ENCODE measurements around the gene DUSP10.

The DUSP10 gene

DNA sequence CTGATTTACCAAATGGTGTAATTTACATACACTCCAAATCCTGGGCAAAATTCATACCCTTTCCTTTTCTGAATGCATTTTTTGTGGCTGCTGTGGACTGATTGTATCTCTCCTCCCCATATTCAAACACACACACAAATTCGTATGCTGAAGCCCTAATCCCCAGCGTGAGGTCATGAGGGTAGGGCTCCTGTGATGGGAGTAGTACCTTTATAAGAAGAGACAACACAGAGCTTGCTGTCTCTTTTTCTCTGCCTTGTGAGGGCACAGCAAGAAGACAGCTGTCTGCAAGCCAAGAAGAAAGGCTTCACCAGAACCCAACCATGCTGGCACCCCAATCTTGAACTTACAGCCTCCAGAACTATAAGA is 24.4 kb downstream of the DUSP10 start:
- no peak overlapping the region for H3K4me3 ChIP-seq (ENCODE audit: control insufficient read depth in 1 of 7, extremely low read depth in 1 of 7, insufficient read depth in 4 of 7, low read depth in 2 of 7, low read length in 6 of 7)
- no peaks in the 10 kb centered on the region for H3K27me3 ChIP-seq (replicated peaks in 2 of 5; ENCODE audit: control insufficient read depth in 4 of 5, insufficient read depth in 5 of 5, low read length in 4 of 5)
- no CpG with 5 or more reads among the region's 2 CpGs for WGBS (ENCODE audit: insufficient coverage)
- ChIA-PET CTCF (interaction anchor here (1.1 to 5.2 kb wide), 4 partner anchors 8 to 23 kb away, joined by 3 to 39 read pairs (median 8); no protein-coding TSS in a partner anchor), POLR2A (interaction anchor here (0.5 to 0.7 kb wide), 2 partner anchors 17 to 25 kb away, joined by 3 read pairs; partner anchors contain the start of gene DUSP10)
- peak overlapping the region in 1 of 2 experiments; percentile 6 for H3K27ac ChIP-seq (ENCODE audit: insufficient read depth in 1 of 2, low read depth in 1 of 2, low read length in 2 of 2, poor library complexity in 1 of 2, severe bottlenecking in 2 of 2)
- peaks cover 35 to 85% (median 72%) of the 10 kb centered on the region in 4 experiments for H3K4me1 ChIP-seq (ENCODE audit: control extremely low read depth in 1 of 4, control insufficient read depth in 4 of 4, insufficient read depth in 4 of 4, low read length in 3 of 4)
- peaks cover 0 to 4% (median 0%) of the 10 kb centered on the region in 5 experiments for H3K9me3 ChIP-seq (ENCODE audit: control extremely low read depth in 1 of 5, control insufficient read depth in 4 of 5, insufficient read depth in 2 of 5, low read depth in 1 of 5, low read length in 4 of 5)
- DNase-seq = no peak
- peaks cover 0 to 53% (median 6%) of the 10 kb centered on the region in 4 experiments for H3K36me3 ChIP-seq (ENCODE audit: control insufficient read depth in 4 of 4, insufficient read depth in 4 of 4, low read length in 3 of 4)

DNA sequence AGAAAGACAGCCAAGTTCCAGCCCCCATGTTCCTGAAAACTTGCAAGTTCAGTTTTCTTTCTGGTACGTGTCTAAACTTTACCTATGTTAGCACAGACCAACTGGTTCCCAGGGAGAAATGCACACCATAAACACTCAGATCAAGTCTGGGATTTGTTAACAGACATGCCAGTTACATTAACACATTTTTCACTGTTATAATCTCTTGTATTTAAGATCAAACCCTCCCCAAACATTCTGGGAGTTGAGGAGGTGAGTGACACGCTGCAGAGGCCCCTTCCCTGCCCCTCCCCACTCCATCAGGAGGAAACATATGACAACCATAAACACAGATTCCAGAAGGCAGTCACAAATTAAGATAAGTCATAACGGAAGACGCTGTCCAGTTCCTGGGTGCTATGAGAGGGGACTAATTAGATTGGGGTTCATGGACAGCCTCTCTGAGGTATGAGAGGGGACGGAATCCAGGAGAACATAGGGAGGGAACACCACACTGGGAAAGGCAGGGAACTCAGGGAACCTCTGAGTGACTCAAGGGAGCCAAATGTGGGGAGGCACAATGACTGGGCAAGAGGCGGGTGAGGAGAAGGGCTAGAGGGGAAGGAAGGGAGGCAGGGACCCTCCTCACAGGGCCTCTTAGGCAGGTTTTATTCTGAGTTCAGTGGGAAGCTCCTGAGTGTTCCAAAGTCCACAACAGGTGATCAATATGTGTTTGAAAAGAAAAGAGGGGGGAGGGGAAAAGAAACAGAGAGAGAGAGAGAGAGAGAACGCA is 25.0 kb downstream of the DUSP10 start:
- H3K36me3 ChIP-seq (ENCODE audit: control insufficient read depth in 4 of 4, insufficient read depth in 4 of 4, low read length in 3 of 4) = peaks cover 0 to 49% (median 3%) of the 10 kb centered on the region in 4 experiments
- peaks cover 39 to 86% (median 78%) of the 10 kb centered on the region in 4 experiments for H3K4me1 ChIP-seq (ENCODE audit: control extremely low read depth in 1 of 4, control insufficient read depth in 4 of 4, insufficient read depth in 4 of 4, low read length in 3 of 4)
- WGBS (ENCODE audit: insufficient coverage) = 59% methylated on average over 4 of the region's 7 CpGs
- peak overlapping the region in 1 of 2 experiments; percentile 12 for H3K27ac ChIP-seq (ENCODE audit: insufficient read depth in 1 of 2, low read depth in 1 of 2, low read length in 2 of 2, poor library complexity in 1 of 2, severe bottlenecking in 2 of 2)
- peak overlapping the region in 2 of 7 experiments; percentile 30 to 31 for H3K4me3 ChIP-seq (ENCODE audit: control insufficient read depth in 1 of 7, extremely low read depth in 1 of 7, insufficient read depth in 4 of 7, low read depth in 2 of 7, low read length in 6 of 7)
- ChIA-PET POLR2A (interaction anchor here (0.7 kb wide), 1 partner anchor 17 kb away, joined by 3 read pairs; no protein-coding TSS in a partner anchor), CTCF (interaction anchor here (1.1 to 5.2 kb wide), 4 partner anchors 9 to 23 kb away, joined by 3 to 39 read pairs (median 8); no protein-coding TSS in a partner anchor)
- H3K9me3 ChIP-seq (ENCODE audit: control extremely low read depth in 1 of 5, control insufficient read depth in 4 of 5, insufficient read depth in 2 of 5, low read depth in 1 of 5, low read length in 4 of 5) = no peaks in the 10 kb centered on the region
- H3K27me3 ChIP-seq (replicated peaks in 2 of 5; ENCODE audit: control insufficient read depth in 4 of 5, insufficient read depth in 5 of 5, low read length in 4 of 5) = no peaks in the 10 kb centered on the region
- DNase-seq = peak in 1 of 3 donors; percentile 69

DNA sequence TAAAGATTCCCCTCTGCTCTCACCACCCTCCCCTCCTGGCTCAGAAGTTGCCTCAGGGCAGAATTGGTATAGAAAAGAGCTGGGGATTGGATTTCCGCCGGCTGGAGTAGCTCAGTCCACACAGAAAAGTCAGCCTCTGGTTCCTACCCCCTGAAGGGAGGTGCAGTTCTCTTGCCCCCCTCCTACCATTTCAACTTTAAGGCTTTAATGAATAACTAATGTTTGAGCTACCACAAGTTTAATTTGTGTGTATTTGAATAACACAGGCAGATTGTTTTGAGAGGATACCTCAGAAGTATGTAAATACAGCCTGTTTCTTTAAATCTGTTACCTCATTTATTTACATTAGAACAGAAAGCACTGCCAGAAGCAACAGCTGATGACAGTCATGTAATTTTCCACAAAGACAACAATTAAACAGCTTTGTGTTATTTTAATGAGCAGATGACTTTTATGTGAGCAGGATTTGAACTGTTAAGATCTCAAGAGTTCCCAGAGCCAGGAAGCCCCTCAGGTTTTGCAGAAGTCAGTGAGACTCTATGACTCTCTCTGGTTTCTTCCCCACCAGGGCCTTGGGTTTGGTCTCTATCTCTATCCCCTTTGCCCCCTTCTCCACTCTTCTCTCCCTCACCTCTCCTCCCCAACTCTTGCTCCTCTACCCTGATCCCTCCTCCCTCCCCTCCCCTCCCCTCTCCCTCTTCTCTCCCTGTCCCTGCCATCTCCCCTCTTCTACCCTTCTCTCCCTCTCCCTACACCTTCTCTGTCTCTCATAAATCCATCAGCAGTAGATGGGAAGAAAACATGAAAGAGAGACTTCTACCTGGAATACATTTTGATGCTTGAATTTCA is 26.3 kb downstream of the DUSP10 start:
- no CpG with 5 or more reads among the region's 2 CpGs for WGBS (ENCODE audit: insufficient coverage)
- ChIA-PET CTCF (interaction anchor here (1.4 to 1.8 kb wide), 4 partner anchors 10 to 28 kb away, joined by 4 to 8 read pairs (median 5); no protein-coding TSS in a partner anchor), POLR2A (interaction anchor here (2.0 kb wide), 1 partner anchor 26 kb away, joined by 5 read pairs; the partner anchor contains the start of gene DUSP10)
- Histone ChIP-seq H3K27ac (ENCODE audit: insufficient read depth in 1 of 2, low read depth in 1 of 2, low read length in 2 of 2, poor library complexity in 1 of 2, severe bottlenecking in 2 of 2) (no peak overlapping the region), H3K36me3 (ENCODE audit: control insufficient read depth in 4 of 4, insufficient read depth in 4 of 4, low read length in 3 of 4) (peaks cover 0 to 46% (median 3%) of the 10 kb centered on the region in 4 experiments), H3K4me1 (ENCODE audit: control extremely low read depth in 1 of 4, control insufficient read depth in 4 of 4, insufficient read depth in 4 of 4, low read length in 3 of 4) (peaks cover 50 to 97% (median 89%) of the 10 kb centered on the region in 4 experiments), H3K9me3 (ENCODE audit: control extremely low read depth in 1 of 5, control insufficient read depth in 4 of 5, insufficient read depth in 2 of 5, low read depth in 1 of 5, low read length in 4 of 5) (no peaks in the 10 kb centered on the region), H3K4me3 (ENCODE audit: control insufficient read depth in 1 of 7, extremely low read depth in 1 of 7, insufficient read depth in 4 of 7, low read depth in 2 of 7, low read length in 6 of 7) (peak overlapping the region in 1 of 7 experiments; percentile 28), H3K27me3 (replicated peaks in 2 of 5; ENCODE audit: control insufficient read depth in 4 of 5, insufficient read depth in 5 of 5, low read length in 4 of 5) (no peaks in the 10 kb centered on the region)
- no peak for DNase-seq

DNA sequence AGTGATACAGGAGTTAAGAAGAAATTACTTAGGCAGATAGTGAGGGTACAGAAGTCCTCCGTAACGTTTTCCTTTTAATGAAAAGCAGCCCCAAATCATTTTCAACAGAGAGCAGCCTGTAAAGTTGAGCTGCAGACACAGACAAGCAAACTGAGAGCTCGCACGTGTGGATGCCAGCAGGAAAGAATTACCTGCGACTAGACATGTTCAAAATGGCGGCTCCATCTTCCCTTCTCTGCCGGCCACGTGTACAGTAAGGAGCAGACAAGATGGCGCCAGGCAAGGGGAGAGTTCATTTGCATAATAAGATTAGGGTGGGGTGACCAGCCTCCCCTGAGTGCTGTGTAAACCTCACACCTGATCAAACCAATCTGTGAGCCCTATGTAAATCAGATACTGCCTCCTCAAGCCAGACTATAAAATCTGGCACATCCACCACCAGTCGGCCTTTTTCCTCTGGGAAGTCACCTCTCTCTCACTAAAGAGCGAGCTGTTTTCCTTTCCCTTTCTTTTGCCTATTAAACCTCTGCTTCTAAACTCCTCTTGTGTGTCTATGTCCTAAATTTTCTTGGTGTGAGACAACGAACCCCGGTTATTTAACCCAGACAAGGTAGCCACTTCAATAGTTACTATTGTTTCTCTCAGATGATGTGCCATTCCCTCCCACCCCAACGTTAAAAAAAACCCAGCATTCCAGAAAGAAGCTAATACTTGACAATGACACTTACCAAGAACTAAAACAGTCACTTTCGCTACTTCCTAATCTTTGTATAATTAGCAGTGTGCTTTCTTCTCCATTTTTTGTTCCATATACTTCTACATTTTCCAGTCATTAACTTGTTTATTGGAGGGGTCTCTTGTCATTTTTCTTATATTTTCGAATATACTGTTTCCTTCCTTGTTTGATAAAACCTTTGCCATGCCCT is 27.4 kb downstream of the DUSP10 start:
- no peak for DNase-seq
- Histone ChIP-seq H3K36me3 (ENCODE audit: control insufficient read depth in 4 of 4, insufficient read depth in 4 of 4, low read length in 3 of 4) (peaks cover 0 to 38% (median 3%) of the 10 kb centered on the region in 4 experiments), H3K4me1 (ENCODE audit: control extremely low read depth in 1 of 4, control insufficient read depth in 4 of 4, insufficient read depth in 4 of 4, low read length in 3 of 4) (peaks cover 54 to 98% (median 90%) of the 10 kb centered on the region in 4 experiments), H3K4me3 (ENCODE audit: control insufficient read depth in 1 of 7, extremely low read depth in 1 of 7, insufficient read depth in 4 of 7, low read depth in 2 of 7, low read length in 6 of 7) (peak overlapping the region in 1 of 7 experiments; percentile 23), H3K27ac (ENCODE audit: insufficient read depth in 1 of 2, low read depth in 1 of 2, low read length in 2 of 2, poor library complexity in 1 of 2, severe bottlenecking in 2 of 2) (no peak overlapping the region), H3K27me3 (replicated peaks in 2 of 5; ENCODE audit: control insufficient read depth in 4 of 5, insufficient read depth in 5 of 5, low read length in 4 of 5) (no peaks in the 10 kb centered on the region), H3K9me3 (ENCODE audit: control extremely low read depth in 1 of 5, control insufficient read depth in 4 of 5, insufficient read depth in 2 of 5, low read depth in 1 of 5, low read length in 4 of 5) (no peaks in the 10 kb centered on the region)
- ChIA-PET POLR2A (interaction anchor here (2.0 kb wide), 1 partner anchor 27 kb away, joined by 5 read pairs; the partner anchor contains the start of gene DUSP10), CTCF (interaction anchor here (0.6 to 1.8 kb wide), 7 partner anchors 7 to 178 kb away, joined by 3 to 8 read pairs (median 4); no protein-coding TSS in a partner anchor)
- 96% methylated on average over 10 of the region's 16 CpGs for WGBS (ENCODE audit: insufficient coverage)

DNA sequence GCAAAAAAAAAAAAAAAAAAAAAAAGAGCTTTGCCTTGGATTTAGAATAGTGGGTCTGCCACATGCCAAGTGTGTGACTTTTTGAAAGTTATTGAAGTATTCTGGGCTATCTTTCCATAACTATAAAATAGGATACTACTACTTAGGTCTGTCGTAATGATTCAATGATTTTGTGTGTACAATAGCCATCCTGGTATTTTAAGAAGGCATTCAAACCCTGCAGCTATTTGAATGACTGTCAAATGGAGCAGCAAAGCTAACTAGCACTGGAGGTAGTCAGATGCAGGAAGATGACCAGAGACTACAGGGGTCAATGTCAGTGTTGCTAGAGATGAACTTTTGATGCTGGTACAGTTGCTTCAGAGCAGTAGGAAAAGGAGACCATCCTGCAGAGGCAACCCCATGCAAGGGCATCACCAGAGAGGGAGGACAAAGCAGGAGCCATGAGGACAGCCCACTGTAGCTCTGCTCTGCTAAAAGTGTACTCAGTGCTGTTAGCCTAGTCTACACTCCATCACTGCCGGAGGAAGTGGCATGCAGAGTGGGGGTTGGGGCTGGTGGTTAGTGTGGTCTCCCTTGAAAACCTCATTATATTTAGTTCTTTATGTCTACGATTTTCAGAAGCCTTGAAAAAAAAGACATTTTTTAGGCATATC is 29.0 kb downstream of the DUSP10 start:
- DNase-seq = peak; percentile 79 to 95 (median 95)
- no peaks in the 10 kb centered on the region for H3K9me3 ChIP-seq (ENCODE audit: control extremely low read depth in 1 of 5, control insufficient read depth in 4 of 5, insufficient read depth in 2 of 5, low read depth in 1 of 5, low read length in 4 of 5)

More for the DNA sequence above, 29.0 kb downstream of the DUSP10 start:
- Histone ChIP-seq H3K4me1 (ENCODE audit: control extremely low read depth in 1 of 4, control insufficient read depth in 4 of 4, insufficient read depth in 4 of 4, low read length in 3 of 4) (peaks cover 52 to 98% (median 85%) of the 10 kb centered on the region in 4 experiments), H3K4me3 (ENCODE audit: control insufficient read depth in 1 of 7, extremely low read depth in 1 of 7, insufficient read depth in 4 of 7, low read depth in 2 of 7, low read length in 6 of 7) (peak overlapping the region in 5 of 7 experiments; percentile 17 to 44 (median 32)), H3K27me3 (replicated peaks in 2 of 5; ENCODE audit: control insufficient read depth in 4 of 5, insufficient read depth in 5 of 5, low read length in 4 of 5) (no peaks in the 10 kb centered on the region), H3K27ac (ENCODE audit: insufficient read depth in 1 of 2, low read depth in 1 of 2, low read length in 2 of 2, poor library complexity in 1 of 2, severe bottlenecking in 2 of 2) (peak overlapping the region; percentile 9 to 98), H3K36me3 (ENCODE audit: control insufficient read depth in 4 of 4, insufficient read depth in 4 of 4, low read length in 3 of 4) (peaks cover 0 to 26% (median under 1%) of the 10 kb centered on the region in 4 experiments)
- WGBS (ENCODE audit: insufficient coverage) = no CpG with 5 or more reads among the region's 3 CpGs
- ChIA-PET POLR2A (interaction anchor here (0.8 to 1.8 kb wide), 2 partner anchors 11 to 29 kb away, joined by 4 to 10 read pairs; partner anchors contain the start of gene DUSP10), CTCF (interaction anchor here (1.3 to 2.0 kb wide), 2 partner anchors 13 to 31 kb away, joined by 5 to 6 read pairs; no protein-coding TSS in a partner anchor)
